Ovary (tissue), 3 donors: ENCODE results near the gene GNE.

Source experiments
- POLR2A ChIP-seq: fragments of 450-650 bp; IDR thresholded peaks from one replicate; pipeline ENCODE4 v1.6.1; 2017; ENCODE audit warnings: antibody characterized with exemption, mild to moderate bottlenecking, moderate library complexity
- TF ChIP-seq, protein P1 (sequence below), 3 donors: fragments of 450-650 bp in 2 of 3; fragments of 200-600 bp in 1 of 3; IDR thresholded peaks; one replicate each; pipeline versions ENCODE4 v1.5.1 to v1.8.0; 2016 to 2022; ENCODE audit warnings: antibody characterized with exemption in 3 of 3, mild to moderate bottlenecking in 1 of 3
- donor health status: DM: no; HTN: no; CAD: no.

DNA sequence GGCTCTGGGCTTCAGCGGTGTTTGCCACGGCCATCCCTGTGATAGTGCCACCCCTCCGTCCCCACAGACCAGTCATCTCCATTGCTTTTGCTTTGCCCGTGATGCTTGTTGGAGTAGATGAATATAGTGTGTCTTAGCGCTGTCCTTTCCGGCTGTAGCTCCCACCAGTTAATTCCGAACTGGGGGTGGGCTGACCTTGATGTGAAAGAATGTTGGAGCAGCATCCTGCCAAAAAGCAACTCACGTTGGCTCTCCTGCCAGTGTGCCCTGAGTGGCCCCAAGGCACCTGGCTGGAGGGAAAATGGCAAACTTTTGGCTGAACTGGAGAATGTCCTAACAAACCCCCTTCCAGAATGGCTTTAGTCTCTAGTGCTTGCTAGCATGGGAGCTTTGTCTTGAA is 47.5 kb downstream of the GNE start:
- TF ChIP-seq, protein P1, sequence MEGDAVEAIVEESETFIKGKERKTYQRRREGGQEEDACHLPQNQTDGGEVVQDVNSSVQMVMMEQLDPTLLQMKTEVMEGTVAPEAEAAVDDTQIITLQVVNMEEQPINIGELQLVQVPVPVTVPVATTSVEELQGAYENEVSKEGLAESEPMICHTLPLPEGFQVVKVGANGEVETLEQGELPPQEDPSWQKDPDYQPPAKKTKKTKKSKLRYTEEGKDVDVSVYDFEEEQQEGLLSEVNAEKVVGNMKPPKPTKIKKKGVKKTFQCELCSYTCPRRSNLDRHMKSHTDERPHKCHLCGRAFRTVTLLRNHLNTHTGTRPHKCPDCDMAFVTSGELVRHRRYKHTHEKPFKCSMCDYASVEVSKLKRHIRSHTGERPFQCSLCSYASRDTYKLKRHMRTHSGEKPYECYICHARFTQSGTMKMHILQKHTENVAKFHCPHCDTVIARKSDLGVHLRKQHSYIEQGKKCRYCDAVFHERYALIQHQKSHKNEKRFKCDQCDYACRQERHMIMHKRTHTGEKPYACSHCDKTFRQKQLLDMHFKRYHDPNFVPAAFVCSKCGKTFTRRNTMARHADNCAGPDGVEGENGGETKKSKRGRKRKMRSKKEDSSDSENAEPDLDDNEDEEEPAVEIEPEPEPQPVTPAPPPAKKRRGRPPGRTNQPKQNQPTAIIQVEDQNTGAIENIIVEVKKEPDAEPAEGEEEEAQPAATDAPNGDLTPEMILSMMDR (IDR thresholded peaks at IDR 0.05): no peak
- no peak for TF ChIP-seq POLR2A
